Type B pancreatic cell (in vitro differentiated cells): ENCODE results near the gene PEX10. TPM values are rescaled to one million over a fixed set of nuclear protein-coding genes. Genes with fewer than 3 reads are reported as not detected.
A peak's percentile ranks its signal among the peaks of the same experiment; 100 is the strongest.

Experiments used
- DNase-seq: peaks from one replicate; pipeline ENCODE4 v3.0.0; 2021; ENCODE audit warnings: mixed read lengths; ENCODE audit not compliant: unreplicated experiment; ENCODE audit errors: extremely low spot score
- H3K27ac Mint-ChIP-seq: 2 replicates; pipeline ENCODE4 v1.8.0; 2021; ENCODE audit warnings: mild to moderate bottlenecking, mixed read lengths
- H3K27me3 Mint-ChIP-seq: 2 replicates; pipeline ENCODE4 v1.8.0; 2021; ENCODE audit warnings: mixed read lengths
- H3K36me3 Mint-ChIP-seq: 2 replicates; pipeline ENCODE4 v1.8.0; 2021; ENCODE audit warnings: mixed read lengths
- H3K4me1 Mint-ChIP-seq: one replicate; pipeline ENCODE4 v1.8.0; 2021; ENCODE audit warnings: mixed read lengths; ENCODE audit not compliant: unreplicated experiment
- H3K4me3 Mint-ChIP-seq: 2 replicates; pipeline ENCODE4 v1.8.0; 2021; ENCODE audit warnings: mild to moderate bottlenecking, mixed read lengths
- H3K9me3 Mint-ChIP-seq: 2 replicates; pipeline ENCODE4 v1.8.0; 2021; ENCODE audit warnings: mixed read lengths
- total RNA-seq: library from RNA; stranded (reverse); gene quantifications from 2 replicates; pipeline ENCODE4 v1.2.1, GENCODE V29; 2021; ENCODE audit warnings: low replicate concordance
- TF ChIP-seq, protein P1 (sequence below): fragments of 200-600 bp; sonication (generic); conservative IDR thresholded peaks from 2 replicates; pipeline ENCODE4 v1.5.0; 2021; ENCODE audit warnings: antibody characterized with exemption, mild to moderate bottlenecking

Gene PEX10
- total RNA-seq, 1 donor from 2014 or later, result 27.3 TPM

DNA sequence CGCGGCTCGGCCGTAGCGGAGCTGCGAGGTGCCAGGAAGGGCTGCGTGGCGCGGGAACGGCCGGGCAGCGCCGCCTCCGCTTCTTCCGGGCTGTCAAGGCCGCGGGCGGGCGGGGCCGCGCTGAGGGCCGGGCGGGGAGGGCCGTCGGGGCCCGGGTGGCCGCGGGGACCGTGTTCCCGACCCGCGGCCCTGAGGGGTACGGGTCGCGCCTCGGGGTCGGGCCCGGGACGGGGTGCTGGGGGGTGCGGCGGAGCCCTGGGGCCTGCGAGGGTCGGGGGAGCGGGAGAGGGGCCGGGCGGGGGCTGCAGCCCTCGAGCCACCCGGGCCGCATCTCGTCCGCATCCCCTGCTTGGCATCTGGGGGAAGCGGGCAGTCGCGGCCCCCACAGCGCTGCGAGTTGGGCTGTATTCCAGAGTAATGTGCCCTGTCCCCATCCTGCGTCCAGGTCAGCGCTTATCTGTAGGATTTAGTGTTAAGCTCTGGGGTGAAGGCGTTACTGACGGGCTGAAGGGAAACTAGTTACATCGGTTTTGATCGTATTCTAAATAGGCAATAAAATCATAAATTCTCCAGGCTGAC is 20.3 kb downstream of the PEX10 start:
- no peak for DNase-seq
- Mint-ChIP-seq H3K4me1 (peaks cover 25% of the 10 kb centered on the region), H3K27ac (peak overlapping the region; percentile 94), H3K4me3 (peak overlapping the region; percentile 92), H3K36me3 (peaks cover 5% of the 10 kb centered on the region), H3K27me3 (no peaks in the 10 kb centered on the region), H3K9me3 (no peaks in the 10 kb centered on the region)
- TF ChIP-seq, protein P1, sequence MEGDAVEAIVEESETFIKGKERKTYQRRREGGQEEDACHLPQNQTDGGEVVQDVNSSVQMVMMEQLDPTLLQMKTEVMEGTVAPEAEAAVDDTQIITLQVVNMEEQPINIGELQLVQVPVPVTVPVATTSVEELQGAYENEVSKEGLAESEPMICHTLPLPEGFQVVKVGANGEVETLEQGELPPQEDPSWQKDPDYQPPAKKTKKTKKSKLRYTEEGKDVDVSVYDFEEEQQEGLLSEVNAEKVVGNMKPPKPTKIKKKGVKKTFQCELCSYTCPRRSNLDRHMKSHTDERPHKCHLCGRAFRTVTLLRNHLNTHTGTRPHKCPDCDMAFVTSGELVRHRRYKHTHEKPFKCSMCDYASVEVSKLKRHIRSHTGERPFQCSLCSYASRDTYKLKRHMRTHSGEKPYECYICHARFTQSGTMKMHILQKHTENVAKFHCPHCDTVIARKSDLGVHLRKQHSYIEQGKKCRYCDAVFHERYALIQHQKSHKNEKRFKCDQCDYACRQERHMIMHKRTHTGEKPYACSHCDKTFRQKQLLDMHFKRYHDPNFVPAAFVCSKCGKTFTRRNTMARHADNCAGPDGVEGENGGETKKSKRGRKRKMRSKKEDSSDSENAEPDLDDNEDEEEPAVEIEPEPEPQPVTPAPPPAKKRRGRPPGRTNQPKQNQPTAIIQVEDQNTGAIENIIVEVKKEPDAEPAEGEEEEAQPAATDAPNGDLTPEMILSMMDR, result no peak

DNA sequence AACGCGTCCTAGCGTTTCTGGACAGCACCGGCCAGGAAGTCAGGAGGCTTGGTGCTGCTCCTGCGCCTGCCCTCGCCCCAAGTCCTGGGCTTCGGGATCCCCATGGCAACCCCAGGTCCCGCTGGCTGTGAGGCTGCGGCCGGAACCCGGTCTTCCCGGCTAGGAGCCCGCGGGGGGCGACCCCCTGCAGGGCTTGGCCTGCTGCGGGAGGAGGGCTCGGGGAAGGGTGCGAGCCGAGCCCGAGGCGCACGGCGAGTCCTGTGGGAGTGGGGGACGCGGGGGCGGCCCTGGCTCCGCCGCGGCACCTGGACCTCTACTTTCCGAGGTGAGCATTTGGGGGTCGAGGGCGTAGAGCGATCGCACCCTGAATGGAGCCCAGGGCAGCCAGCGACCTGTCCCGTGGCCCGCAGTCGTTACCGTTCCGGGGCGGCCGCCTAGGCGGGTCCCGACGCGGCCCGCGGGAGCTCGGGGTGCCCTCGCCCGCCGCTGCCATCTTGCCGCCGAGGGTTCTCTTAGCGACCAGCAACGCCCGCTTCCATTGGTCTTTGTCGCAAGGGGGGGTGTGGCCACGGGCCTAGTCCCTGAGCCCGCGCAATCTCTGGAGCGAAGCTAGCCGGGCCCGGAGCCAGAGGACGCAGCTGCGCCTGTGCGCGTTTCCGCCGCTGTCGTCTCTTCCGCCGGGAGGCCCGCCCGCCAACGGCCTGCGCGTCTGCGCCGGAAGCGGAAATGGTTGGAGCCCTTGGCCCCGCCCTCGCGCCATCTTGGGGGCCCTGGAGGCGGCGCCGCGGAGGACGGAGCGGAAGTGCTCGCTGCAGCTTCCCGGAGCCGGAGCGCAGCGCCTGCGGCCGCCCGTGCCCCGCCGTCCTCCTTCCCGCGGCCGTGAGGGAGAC is 21.1 kb downstream of the PEX10 start, which contains the start of the genes MORN1 and RER1:
Gene MORN1 (minus strand): TSS at position 514 of the 890 bp plus-strand sequence. CDS start 21 bp downstream, at position 493.
Gene RER1 (plus strand): TSS at position 801 of the 890 bp plus-strand sequence. CDS start 3,950 bp downstream, outside the sequence.
- no peaks in the 10 kb centered on the region for H3K9me3 Mint-ChIP-seq
- H3K27ac Mint-ChIP-seq, result peak within 1 kb of the TSS; percentile 94
- TF ChIP-seq, protein P1, result no peak
- peaks cover 3% of the 10 kb centered on the region for H3K36me3 Mint-ChIP-seq
- H3K27me3 Mint-ChIP-seq, result no peaks in the 10 kb centered on the region
- peak; percentile 99 for DNase-seq
- H3K4me1 Mint-ChIP-seq, result peaks cover 20% of the 10 kb centered on the region
- peak within 1 kb of the TSS; percentile 92 for H3K4me3 Mint-ChIP-seq

DNA sequence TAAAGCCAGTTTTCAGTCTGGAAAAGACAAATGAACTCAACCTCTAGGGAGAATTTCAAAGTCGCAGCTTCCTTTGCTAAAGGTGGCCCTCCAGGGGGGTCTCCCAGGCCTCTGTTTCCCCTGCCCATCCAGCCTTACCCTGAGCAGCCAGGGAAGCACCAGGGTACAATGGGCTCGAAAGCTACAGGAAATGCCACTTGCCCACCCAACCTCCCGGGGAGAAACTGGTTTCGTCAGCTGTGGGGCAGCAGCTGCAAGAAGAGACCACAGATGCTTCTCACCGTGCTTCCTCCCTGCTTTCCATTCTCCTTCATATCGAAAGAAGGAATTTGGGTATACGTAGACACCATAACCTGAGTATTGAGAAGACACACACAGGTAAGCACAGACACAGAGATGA is 22.7 kb downstream of the PEX10 start:
- H3K4me3 Mint-ChIP-seq, result peak overlapping the region; percentile 87
- H3K9me3 Mint-ChIP-seq, result no peaks in the 10 kb centered on the region
- H3K27ac Mint-ChIP-seq, result peak overlapping the region; percentile 48
- H3K27me3 Mint-ChIP-seq, result no peaks in the 10 kb centered on the region
- peaks cover 3% of the 10 kb centered on the region for H3K36me3 Mint-ChIP-seq
- TF ChIP-seq, protein P1, result no peak
- H3K4me1 Mint-ChIP-seq, result peaks cover 16% of the 10 kb centered on the region
- DNase-seq, result no peak

- TF ChIP-seq, protein P1, result no peak
- Mint-ChIP-seq H3K4me3 (no peak overlapping the region), H3K36me3 (peaks cover 3% of the 10 kb centered on the region), H3K4me1 (peaks cover 16% of the 10 kb centered on the region), H3K27ac (no peak overlapping the region), H3K27me3 (no peaks in the 10 kb centered on the region), H3K9me3 (no peaks in the 10 kb centered on the region)
- DNase-seq, result no peak
Observed at GRCh38 chr1:2388004-2388913, 24.1 kb downstream of the PEX10 start.
